Adrenal gland (tissue), 5 donors: ENCODE measurements around the gene CCL2.

Experiments
- CTCF ChIP-seq, 6 experiments: fragments of 450-650 bp in 4 of 6; fragments of 200-600 bp in 2 of 6; sonication (generic) in 1 of 6; IDR thresholded peaks; 1 replicate in 5 of 6; 2 replicates in 1 of 6; pipeline versions ENCODE4 v1.5.1 to v1.8.0; 2016 to 2021; ENCODE audit warnings: antibody characterized with exemption in 6 of 6, mild to moderate bottlenecking in 2 of 6, moderate library complexity in 1 of 6
- POLR2A ChIP-seq, 2 donors: fragments of 450-650 bp; IDR thresholded peaks; one replicate each; pipeline ENCODE4 v1.6.1; 2017; ENCODE audit warnings: antibody characterized with exemption in 2 of 2, mild to moderate bottlenecking in 2 of 2, moderate library complexity in 1 of 2
- donor health status: DM: no; HTN: no; CAD: no.

DNA sequence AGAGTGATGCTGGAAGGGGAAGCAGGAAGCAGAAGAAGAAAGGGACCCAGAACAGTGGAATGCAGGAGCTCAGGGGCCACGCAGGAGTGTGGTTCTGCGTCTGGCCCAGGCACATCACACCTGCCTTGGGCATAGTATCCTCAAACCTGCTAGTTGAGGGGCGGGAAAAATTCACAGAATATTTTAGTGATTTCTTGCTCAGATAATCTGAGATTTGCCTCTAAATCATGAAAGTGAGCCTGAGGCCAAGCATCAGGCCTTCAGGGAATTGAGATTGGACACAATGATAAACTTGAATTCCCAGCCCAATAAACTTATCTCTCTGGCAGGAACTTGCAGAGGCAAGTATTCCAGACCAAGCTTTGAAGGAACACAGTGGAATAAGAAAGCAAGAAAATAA, 48.5 kb upstream of the CCL2 start:
- TF ChIP-seq CTCF (IDR thresholded peaks at IDR 0.05): no peak
- no peak for TF ChIP-seq POLR2A (IDR thresholded peaks at IDR 0.05)
